Adipocyte (in vitro differentiated cells): ENCODE results near the gene FAM13A.
"Not testable (repeated sequence)": the region's sequence is repeated elsewhere in the genome, so short reads cannot be mapped to it uniquely, and the experiment has no call there.

Source experiments
- DNase-seq: peaks from one replicate; pipeline ENCODE4 v3.0.0-alpha.2; 2015; ENCODE audit warnings: low read depth
- H3K27me3 ChIP-seq: replicated peaks from 2 replicates; pipeline ENCODE4 v1.7.0; 2013; ENCODE audit warnings: mild to moderate bottlenecking, low read length, moderate library complexity; ENCODE audit not compliant: control insufficient read depth, insufficient read depth
- H3K36me3 ChIP-seq: 2 replicates; pipeline ENCODE4 v1.7.0; 2013; ENCODE audit warnings: low read length, mild to moderate bottlenecking, moderate library complexity; ENCODE audit not compliant: control insufficient read depth, insufficient read depth, severe bottlenecking
- H3K4me1 ChIP-seq: 2 replicates; pipeline ENCODE4 v1.7.0; 2013; ENCODE audit warnings: mild to moderate bottlenecking, low read length, moderate library complexity; ENCODE audit not compliant: control insufficient read depth, insufficient read depth
- H3K4me3 ChIP-seq: 2 replicates; pipeline ENCODE4 v1.7.0; 2013; ENCODE audit warnings: mild to moderate bottlenecking, low read length, moderate library complexity
- H3K9ac ChIP-seq: 2 replicates; pipeline ENCODE4 v1.7.0; 2013; ENCODE audit warnings: mild to moderate bottlenecking, low read length, moderate library complexity
- H3K9me3 ChIP-seq: 2 replicates; pipeline ENCODE4 v1.7.0; 2013; ENCODE audit warnings: mild to moderate bottlenecking, low read length, moderate library complexity; ENCODE audit not compliant: control insufficient read depth

Gene FAM13A

GRCh38 chr4:88927420-88927819 lies 129.6 kb downstream of the FAM13A start:
- Histone ChIP-seq H3K9ac (no peak overlapping the region), H3K4me1 (peaks cover 5% of the 10 kb centered on the region), H3K9me3 (no peaks in the 10 kb centered on the region), H3K36me3 (no peaks in the 10 kb centered on the region), H3K27me3 (no peaks in the 10 kb centered on the region), H3K4me3 (no peak overlapping the region)
- DNase-seq = no peak

- no peak overlapping the region for H3K4me3 ChIP-seq
- DNase-seq = no peak
Measured at GRCh38 chr4:88919056-88919455, 137.9 kb downstream of the FAM13A start.

GRCh38 chr4:88913181-88913580 lies 143.8 kb downstream of the FAM13A start:
- H3K4me1 ChIP-seq, H3K36me3 ChIP-seq, H3K27me3 ChIP-seq, H3K9ac ChIP-seq, DNase-seq, H3K4me3 ChIP-seq, H3K9me3 ChIP-seq: not testable (repeated sequence)

More at GRCh38 chr4:88919056-88919455, 137.9 kb downstream of the FAM13A start:
- Histone ChIP-seq H3K9ac (no peak overlapping the region), H3K36me3 (no peaks in the 10 kb centered on the region), H3K4me1 (no peaks in the 10 kb centered on the region), H3K27me3 (no peaks in the 10 kb centered on the region), H3K9me3 (no peaks in the 10 kb centered on the region)

GRCh38 chr4:88911246-88912212 lies 145.5 kb downstream of the FAM13A start:
- H3K9me3 ChIP-seq = no peaks in the 10 kb centered on the region
- H3K4me3 ChIP-seq = no peak overlapping the region
- H3K27me3 ChIP-seq = no peaks in the 10 kb centered on the region
- peaks cover 6% of the 10 kb centered on the region for H3K4me1 ChIP-seq
- no peaks in the 10 kb centered on the region for H3K36me3 ChIP-seq
- DNase-seq = no peak
- no peak overlapping the region for H3K9ac ChIP-seq

GRCh38 chr4:88910101-88910500 lies 146.9 kb downstream of the FAM13A start:
- Histone ChIP-seq H3K27me3 (no peaks in the 10 kb centered on the region), H3K9me3 (no peaks in the 10 kb centered on the region), H3K36me3 (no peaks in the 10 kb centered on the region), H3K4me3 (no peak overlapping the region), H3K9ac (no peak overlapping the region), H3K4me1 (peaks cover 6% of the 10 kb centered on the region)
- no peak for DNase-seq

- Histone ChIP-seq H3K27me3 (no peaks in the 10 kb centered on the region), H3K36me3 (peaks cover 5% of the 10 kb centered on the region), H3K9me3 (no peaks in the 10 kb centered on the region)
Measured at GRCh38 chr4:88908521-88908920, 148.5 kb downstream of the FAM13A start.

GRCh38 chr4:88908003-88908402 lies 149.0 kb downstream of the FAM13A start:
- Histone ChIP-seq H3K4me1 (peaks cover 6% of the 10 kb centered on the region), H3K4me3 (no peak overlapping the region), H3K36me3 (peaks cover 5% of the 10 kb centered on the region), H3K9me3 (no peaks in the 10 kb centered on the region), H3K27me3 (no peaks in the 10 kb centered on the region), H3K9ac (no peak overlapping the region)
- DNase-seq = peak; percentile 38

More at GRCh38 chr4:88908521-88908920, 148.5 kb downstream of the FAM13A start:
- Histone ChIP-seq H3K4me3 (no peak overlapping the region), H3K4me1 (peaks cover 6% of the 10 kb centered on the region), H3K9ac (no peak overlapping the region)
- no peak for DNase-seq

- Histone ChIP-seq H3K27me3 (no peaks in the 10 kb centered on the region), H3K4me1 (peaks cover 6% of the 10 kb centered on the region), H3K9me3 (no peaks in the 10 kb centered on the region), H3K36me3 (peaks cover 5% of the 10 kb centered on the region), H3K9ac (no peak overlapping the region), H3K4me3 (no peak overlapping the region)
- peak; percentile 7 for DNase-seq
Measured at GRCh38 chr4:88907478-88907877, 149.5 kb downstream of the FAM13A start.

GRCh38 chr4:88904240-88904639 lies 152.7 kb downstream of the FAM13A start:
- H3K9ac ChIP-seq, H3K36me3 ChIP-seq, H3K4me1 ChIP-seq, H3K27me3 ChIP-seq, DNase-seq, H3K9me3 ChIP-seq, H3K4me3 ChIP-seq: not testable (repeated sequence)

- Histone ChIP-seq H3K27me3 (no peaks in the 10 kb centered on the region), H3K4me3 (no peak overlapping the region), H3K36me3 (peaks cover 5% of the 10 kb centered on the region), H3K9me3 (peaks cover 7% of the 10 kb centered on the region), H3K4me1 (no peaks in the 10 kb centered on the region), H3K9ac (no peak overlapping the region)
- peak; percentile 45 for DNase-seq
Measured at GRCh38 chr4:88900432-88900831, 156.6 kb downstream of the FAM13A start.

- DNase-seq = no peak
- no peaks in the 10 kb centered on the region for H3K4me1 ChIP-seq
- H3K9ac ChIP-seq = no peak overlapping the region
- H3K36me3 ChIP-seq = no peaks in the 10 kb centered on the region
- no peak overlapping the region for H3K4me3 ChIP-seq
- H3K27me3 ChIP-seq = no peaks in the 10 kb centered on the region
- peaks cover 7% of the 10 kb centered on the region for H3K9me3 ChIP-seq
Measured at GRCh38 chr4:88897752-88898151, 159.2 kb downstream of the FAM13A start.
